Measurements from ENCODE around the gene SLC38A11.

The SLC38A11 gene

GRCh38 chr2:164896226-164896625, 59.1 kb downstream of the SLC38A11 start:
- no peaks in the 10 kb centered on the region for H3K36me3 Mint-ChIP-seq
- no peak for DNase-seq
- no peaks in the 10 kb centered on the region for H3K27me3 Mint-ChIP-seq
- CTCF ChIA-PET, result no interaction called here
- no peak overlapping the region for H3K27ac Mint-ChIP-seq
- H3K9me3 Mint-ChIP-seq, result no peaks in the 10 kb centered on the region
- H3K4me1 Mint-ChIP-seq, result peaks cover 8% of the 10 kb centered on the region
- no peak overlapping the region for H3K4me3 Mint-ChIP-seq

DNA sequence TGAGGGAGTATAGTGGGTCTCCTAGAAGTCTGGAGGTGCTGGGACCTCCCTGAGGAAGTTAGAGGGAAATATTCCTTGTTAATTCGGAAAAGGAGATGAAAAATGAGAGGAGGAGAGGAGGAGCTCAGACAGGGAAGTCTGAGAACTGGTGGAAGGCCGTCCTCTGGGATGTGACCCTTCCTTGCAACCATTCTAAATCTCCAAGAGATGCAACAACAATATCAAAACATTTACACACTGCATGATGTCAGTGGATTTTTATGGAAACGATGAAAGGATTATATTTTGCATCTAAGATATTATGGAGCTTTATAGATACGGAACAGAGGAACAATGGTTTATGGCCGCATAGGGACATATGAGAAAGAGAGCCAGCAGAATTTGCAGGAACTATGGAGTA, 63.9 kb downstream of the SLC38A11 start:
- no peak overlapping the region for H3K4me3 Mint-ChIP-seq
- no peak overlapping the region for H3K27ac Mint-ChIP-seq
- no peaks in the 10 kb centered on the region for H3K9me3 Mint-ChIP-seq
- H3K27me3 Mint-ChIP-seq, result no peaks in the 10 kb centered on the region
- H3K4me1 Mint-ChIP-seq, result no peaks in the 10 kb centered on the region
- CTCF ChIA-PET, result interaction anchor here (0.7 kb wide), 1 partner anchor 12 kb away, joined by 3 read pairs; no protein-coding TSS in a partner anchor
- no peaks in the 10 kb centered on the region for H3K36me3 Mint-ChIP-seq
- no peak for DNase-seq

- Mint-ChIP-seq H3K4me1 (no peaks in the 10 kb centered on the region), H3K36me3 (no peaks in the 10 kb centered on the region), H3K27ac (no peak overlapping the region), H3K27me3 (no peaks in the 10 kb centered on the region), H3K4me3 (no peak overlapping the region), H3K9me3 (no peaks in the 10 kb centered on the region)
- DNase-seq, result no peak
- CTCF ChIA-PET, result interaction anchor here (0.7 to 1.4 kb wide), 2 partner anchors 13 to 19 kb away, joined by 3 read pairs; no protein-coding TSS in a partner anchor
Observed at GRCh38 chr2:164890544-164890943, 64.8 kb downstream of the SLC38A11 start.

- H3K36me3 Mint-ChIP-seq, result no peaks in the 10 kb centered on the region
- no peaks in the 10 kb centered on the region for H3K4me1 Mint-ChIP-seq
- CTCF ChIA-PET, result no interaction called here
- no peaks in the 10 kb centered on the region for H3K27me3 Mint-ChIP-seq
- no peak overlapping the region for H3K27ac Mint-ChIP-seq
- H3K4me3 Mint-ChIP-seq, result no peak overlapping the region
- no peak for DNase-seq
- no peaks in the 10 kb centered on the region for H3K9me3 Mint-ChIP-seq
Observed at GRCh38 chr2:164888592-164888991, 66.7 kb downstream of the SLC38A11 start.

DNA sequence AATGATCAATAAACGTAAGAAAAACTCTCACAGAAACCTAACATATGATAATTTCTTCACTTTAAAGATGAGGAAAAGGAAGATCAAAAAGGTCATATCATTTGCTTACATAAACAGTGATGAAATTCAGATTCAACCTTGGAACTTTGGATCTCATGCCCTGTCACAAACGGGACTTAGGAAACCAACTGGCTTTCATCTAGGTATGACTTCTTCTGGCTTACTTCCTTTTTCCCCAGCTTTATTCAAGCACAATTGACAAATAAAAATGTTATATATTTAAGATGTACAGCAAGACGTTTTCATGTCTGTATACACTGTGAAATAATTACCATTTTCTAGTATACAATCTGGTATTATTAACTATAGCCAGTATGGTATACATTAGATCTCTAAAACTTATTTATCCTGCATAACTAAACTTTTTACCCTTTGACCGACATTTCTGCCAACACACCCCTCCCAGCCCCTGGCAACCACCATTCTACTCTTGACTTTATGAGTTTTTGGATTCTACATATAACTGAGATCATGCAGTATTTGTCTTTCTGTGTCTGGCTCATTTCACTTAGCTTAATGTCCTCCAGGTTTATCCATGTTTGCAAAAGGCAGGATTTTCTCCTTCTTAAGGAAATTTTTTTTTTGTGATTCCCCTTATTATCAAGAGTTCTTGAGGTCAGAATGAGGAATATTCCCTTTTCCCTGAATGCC, 67.7 kb downstream of the SLC38A11 start:
- DNase-seq, result no peak
- CTCF ChIA-PET, result no interaction called here
- H3K4me3 Mint-ChIP-seq, result no peak overlapping the region
- no peak overlapping the region for H3K27ac Mint-ChIP-seq
- H3K27me3 Mint-ChIP-seq, result no peaks in the 10 kb centered on the region
- H3K9me3 Mint-ChIP-seq, result no peaks in the 10 kb centered on the region
- H3K4me1 Mint-ChIP-seq, result no peaks in the 10 kb centered on the region
- no peaks in the 10 kb centered on the region for H3K36me3 Mint-ChIP-seq

DNA sequence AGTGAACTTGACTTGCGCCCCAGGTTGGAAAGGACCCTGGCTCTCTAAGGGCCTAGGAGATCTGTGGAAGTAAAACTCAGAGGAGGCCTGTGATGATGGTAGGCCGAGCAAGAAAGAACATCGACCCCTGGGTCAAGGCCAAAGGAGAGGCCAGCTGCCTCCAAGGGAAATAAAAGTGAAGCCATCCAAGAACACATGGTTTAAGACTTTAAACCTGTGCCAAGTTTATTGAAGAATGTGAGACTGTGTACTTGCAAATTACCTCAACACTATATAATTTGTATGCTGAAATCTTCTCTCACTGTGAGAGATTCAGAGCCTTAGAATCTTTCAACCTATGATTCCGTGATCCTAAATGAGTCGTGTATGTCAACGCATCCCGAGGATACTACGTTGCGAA, 73.0 kb downstream of the SLC38A11 start:
- no peak overlapping the region for H3K4me3 Mint-ChIP-seq
- CTCF ChIA-PET, result no interaction called here
- H3K4me1 Mint-ChIP-seq, result no peaks in the 10 kb centered on the region
- no peak for DNase-seq
- no peak overlapping the region for H3K27ac Mint-ChIP-seq
- no peaks in the 10 kb centered on the region for H3K27me3 Mint-ChIP-seq
- H3K9me3 Mint-ChIP-seq, result no peaks in the 10 kb centered on the region
- no peaks in the 10 kb centered on the region for H3K36me3 Mint-ChIP-seq

GRCh38 chr2:164881524-164881923, 73.8 kb downstream of the SLC38A11 start:
- no peak for DNase-seq
- Mint-ChIP-seq H3K9me3 (no peaks in the 10 kb centered on the region), H3K4me3 (no peak overlapping the region), H3K4me1 (no peaks in the 10 kb centered on the region), H3K27ac (no peak overlapping the region), H3K27me3 (no peaks in the 10 kb centered on the region), H3K36me3 (no peaks in the 10 kb centered on the region)
- CTCF ChIA-PET, result interaction anchor here (1.5 kb wide), 1 partner anchor 29 kb away, joined by 3 read pairs; no protein-coding TSS in a partner anchor

DNA sequence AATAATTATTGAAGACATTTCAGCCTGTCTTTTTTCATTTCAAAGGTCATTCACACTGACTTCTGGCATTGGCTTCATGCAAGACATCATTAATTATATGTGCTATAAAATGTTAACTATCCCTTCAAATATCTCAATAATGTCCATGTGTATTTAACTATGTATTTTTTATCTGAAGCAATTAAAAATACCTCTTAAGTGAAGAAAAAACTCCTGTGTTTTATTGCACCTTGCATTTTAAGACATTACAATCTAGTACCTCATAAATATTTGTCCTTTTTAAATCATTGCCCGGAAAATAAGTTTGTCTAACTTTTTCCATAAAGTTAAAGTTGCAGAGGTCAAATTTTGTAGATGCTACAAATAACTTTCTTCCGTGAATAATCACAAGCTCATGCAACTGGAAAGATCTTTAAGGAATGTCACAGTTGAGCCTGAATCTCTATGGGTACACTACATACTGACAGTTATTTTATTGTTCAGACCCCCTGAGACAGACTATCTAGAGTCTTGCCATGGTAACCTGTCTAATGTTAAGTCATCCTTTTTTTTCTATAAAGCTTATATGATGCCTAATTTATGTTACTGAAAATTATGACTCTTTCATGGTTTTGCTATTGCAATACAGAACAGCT, 75.3 kb downstream of the SLC38A11 start:
- no peaks in the 10 kb centered on the region for H3K27me3 Mint-ChIP-seq
- no peaks in the 10 kb centered on the region for H3K4me1 Mint-ChIP-seq

GRCh38 chr2:164877927-164878326, 77.4 kb downstream of the SLC38A11 start:
- no peak overlapping the region for H3K4me3 Mint-ChIP-seq
- H3K4me1 Mint-ChIP-seq, result no peaks in the 10 kb centered on the region
- DNase-seq, result no peak
- H3K27ac Mint-ChIP-seq, result no peak overlapping the region
- H3K36me3 Mint-ChIP-seq, result no peaks in the 10 kb centered on the region
- CTCF ChIA-PET, result no interaction called here
- no peaks in the 10 kb centered on the region for H3K9me3 Mint-ChIP-seq
- H3K27me3 Mint-ChIP-seq, result no peaks in the 10 kb centered on the region

More for the DNA sequence above, 75.3 kb downstream of the SLC38A11 start:
- no peak for DNase-seq
- CTCF ChIA-PET, result interaction anchor here (1.3 to 1.5 kb wide), 2 partner anchors 19 to 30 kb away, joined by 3 read pairs; no protein-coding TSS in a partner anchor
- Mint-ChIP-seq H3K9me3 (no peaks in the 10 kb centered on the region), H3K4me3 (no peak overlapping the region), H3K36me3 (no peaks in the 10 kb centered on the region), H3K27ac (no peak overlapping the region)

DNA sequence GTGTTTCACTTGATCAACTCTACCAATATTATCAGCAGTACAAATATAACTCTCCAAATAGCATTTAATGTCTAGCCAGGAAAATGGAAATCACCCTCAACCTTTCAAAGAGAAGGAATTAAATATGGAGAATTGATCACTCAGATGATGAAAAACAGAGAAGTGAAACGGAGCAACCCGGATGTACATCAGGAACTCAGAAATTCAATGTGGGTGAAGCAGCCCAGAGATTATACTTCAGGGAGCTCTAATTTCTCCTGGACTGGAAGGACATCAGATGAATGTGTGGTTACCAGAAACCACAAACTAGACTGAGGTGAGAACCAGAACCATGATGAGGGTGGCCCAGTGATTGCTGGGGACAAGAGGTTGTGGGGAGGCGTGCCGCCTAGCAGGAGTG, 78.2 kb downstream of the SLC38A11 start:
- no peak for DNase-seq
- no peak overlapping the region for H3K27ac Mint-ChIP-seq

GRCh38 chr2:164875334-164876205, 79.8 kb downstream of the SLC38A11 start:
- Mint-ChIP-seq H3K27me3 (no peaks in the 10 kb centered on the region), H3K4me3 (no peak overlapping the region), H3K4me1 (no peaks in the 10 kb centered on the region), H3K9me3 (no peaks in the 10 kb centered on the region), H3K27ac (no peak overlapping the region), H3K36me3 (no peaks in the 10 kb centered on the region)
- CTCF ChIA-PET, result no interaction called here
- no peak for DNase-seq

More for the DNA sequence above, 78.2 kb downstream of the SLC38A11 start:
- no peaks in the 10 kb centered on the region for H3K9me3 Mint-ChIP-seq
- no peaks in the 10 kb centered on the region for H3K36me3 Mint-ChIP-seq
- no peaks in the 10 kb centered on the region for H3K27me3 Mint-ChIP-seq
- CTCF ChIA-PET, result no interaction called here
- H3K4me3 Mint-ChIP-seq, result no peak overlapping the region
- no peaks in the 10 kb centered on the region for H3K4me1 Mint-ChIP-seq

- Mint-ChIP-seq H3K9me3 (no peaks in the 10 kb centered on the region), H3K4me3 (no peak overlapping the region), H3K4me1 (no peaks in the 10 kb centered on the region), H3K27me3 (no peaks in the 10 kb centered on the region), H3K27ac (no peak overlapping the region), H3K36me3 (no peaks in the 10 kb centered on the region)
- CTCF ChIA-PET, result no interaction called here
- DNase-seq, result no peak
Observed at GRCh38 chr2:164873210-164873908, 82.0 kb downstream of the SLC38A11 start.

- DNase-seq, result no peak
- H3K4me1 Mint-ChIP-seq, result no peaks in the 10 kb centered on the region
- H3K9me3 Mint-ChIP-seq, result no peaks in the 10 kb centered on the region
- no peaks in the 10 kb centered on the region for H3K27me3 Mint-ChIP-seq
- no peak overlapping the region for H3K27ac Mint-ChIP-seq
- no peaks in the 10 kb centered on the region for H3K36me3 Mint-ChIP-seq
- CTCF ChIA-PET, result no interaction called here
- no peak overlapping the region for H3K4me3 Mint-ChIP-seq
Observed at GRCh38 chr2:164871404-164871803, 83.9 kb downstream of the SLC38A11 start.

- H3K9me3 Mint-ChIP-seq, result no peaks in the 10 kb centered on the region
- H3K36me3 Mint-ChIP-seq, result no peaks in the 10 kb centered on the region
- no peaks in the 10 kb centered on the region for H3K4me1 Mint-ChIP-seq
- H3K27me3 Mint-ChIP-seq, result no peaks in the 10 kb centered on the region
- CTCF ChIA-PET, result no interaction called here
- no peak for DNase-seq
- no peak overlapping the region for H3K27ac Mint-ChIP-seq
- H3K4me3 Mint-ChIP-seq, result no peak overlapping the region
Observed at GRCh38 chr2:164869420-164869772, 85.9 kb downstream of the SLC38A11 start.
